Central memory CD4-positive, alpha-beta T cell (primary cell): ENCODE data around the gene COX14.

Experiments used
- DNase-seq: peaks from one replicate; pipeline ENCODE4 v3.0.0; 2022

The COX14 gene

DNA sequence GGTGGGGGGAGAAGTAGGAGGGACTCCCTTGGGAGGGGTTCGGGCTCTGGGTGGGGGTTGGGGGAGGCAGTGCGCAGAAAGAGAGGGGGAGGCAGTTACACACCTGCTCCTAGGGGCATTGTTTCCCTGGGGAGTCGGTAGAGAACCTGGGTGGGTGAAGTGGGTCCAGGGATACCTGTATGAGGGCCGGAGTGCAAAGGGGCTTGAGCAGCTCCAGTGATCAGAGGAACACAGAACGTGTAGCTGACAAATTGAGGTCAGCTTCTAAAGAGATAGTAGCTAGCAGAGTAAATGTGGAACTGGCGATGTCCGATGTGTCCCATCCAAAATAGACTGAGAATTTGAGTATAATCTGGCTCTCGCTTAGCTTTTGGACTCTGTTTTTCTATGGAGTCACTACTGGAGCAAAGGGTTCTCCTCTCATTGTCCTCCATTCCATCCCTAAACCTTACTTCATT lies 26.4 kb upstream of the COX14 start:
- no peak for DNase-seq

DNA sequence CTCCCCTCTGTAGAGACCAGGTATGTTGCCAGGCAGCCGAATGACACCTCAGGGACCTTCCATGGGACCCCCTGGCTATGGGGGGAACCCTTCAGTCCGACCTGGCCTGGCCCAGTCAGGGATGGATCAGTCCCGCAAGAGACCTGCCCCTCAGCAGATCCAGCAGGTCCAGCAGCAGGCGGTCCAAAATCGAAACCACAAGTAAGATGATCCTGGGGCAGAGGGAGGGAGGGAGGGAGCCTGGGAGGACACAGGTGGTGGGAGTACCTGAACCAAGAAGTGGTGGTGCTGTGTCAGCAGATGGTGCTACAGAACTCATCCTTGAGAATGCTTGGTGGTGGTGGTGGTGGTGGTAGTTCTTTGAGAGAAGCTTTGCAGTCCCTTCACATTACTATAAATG lies 25.9 kb upstream of the COX14 start:
- no peak for DNase-seq

DNA sequence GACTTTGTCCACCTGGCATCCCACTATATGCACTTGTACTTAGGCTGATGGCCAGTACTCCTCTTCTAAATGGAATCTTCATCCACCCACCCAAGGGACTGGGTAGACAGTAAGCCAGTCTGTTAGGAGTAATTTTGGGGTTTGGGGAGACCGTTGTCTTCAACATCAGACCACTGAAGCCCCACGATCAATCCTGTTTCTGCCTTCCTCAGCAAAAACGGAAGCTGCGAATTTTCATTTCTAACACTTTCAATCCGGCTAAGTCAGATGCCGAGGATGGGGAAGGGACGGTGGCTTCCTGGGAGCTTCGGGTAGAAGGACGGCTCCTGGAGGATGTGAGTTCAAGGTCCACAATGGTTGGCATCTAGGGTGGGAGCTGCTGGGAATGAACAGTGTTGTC lies 24.9 kb upstream of the COX14 start:
- no peak for DNase-seq

DNA sequence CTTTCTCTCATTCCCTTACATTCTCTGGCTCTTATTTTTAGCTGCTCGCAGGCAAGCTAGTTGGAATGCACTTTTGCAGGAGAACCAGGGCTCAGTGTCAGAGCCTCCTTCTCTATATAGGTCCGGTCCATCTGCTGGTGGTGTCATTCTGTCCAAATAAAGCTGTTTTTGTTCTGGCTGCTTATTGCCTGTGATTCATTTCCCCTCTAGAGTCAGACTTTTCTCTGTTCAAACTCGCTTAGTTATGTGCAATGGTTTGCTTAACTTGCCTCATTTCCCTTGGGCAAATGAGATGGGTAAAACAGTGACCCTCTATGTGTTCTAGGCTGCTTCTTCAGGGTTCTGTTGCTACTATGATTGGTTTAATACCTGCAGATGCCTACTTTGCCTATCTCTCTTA lies 24.0 kb upstream of the COX14 start:
- DNase-seq = no peak

DNA sequence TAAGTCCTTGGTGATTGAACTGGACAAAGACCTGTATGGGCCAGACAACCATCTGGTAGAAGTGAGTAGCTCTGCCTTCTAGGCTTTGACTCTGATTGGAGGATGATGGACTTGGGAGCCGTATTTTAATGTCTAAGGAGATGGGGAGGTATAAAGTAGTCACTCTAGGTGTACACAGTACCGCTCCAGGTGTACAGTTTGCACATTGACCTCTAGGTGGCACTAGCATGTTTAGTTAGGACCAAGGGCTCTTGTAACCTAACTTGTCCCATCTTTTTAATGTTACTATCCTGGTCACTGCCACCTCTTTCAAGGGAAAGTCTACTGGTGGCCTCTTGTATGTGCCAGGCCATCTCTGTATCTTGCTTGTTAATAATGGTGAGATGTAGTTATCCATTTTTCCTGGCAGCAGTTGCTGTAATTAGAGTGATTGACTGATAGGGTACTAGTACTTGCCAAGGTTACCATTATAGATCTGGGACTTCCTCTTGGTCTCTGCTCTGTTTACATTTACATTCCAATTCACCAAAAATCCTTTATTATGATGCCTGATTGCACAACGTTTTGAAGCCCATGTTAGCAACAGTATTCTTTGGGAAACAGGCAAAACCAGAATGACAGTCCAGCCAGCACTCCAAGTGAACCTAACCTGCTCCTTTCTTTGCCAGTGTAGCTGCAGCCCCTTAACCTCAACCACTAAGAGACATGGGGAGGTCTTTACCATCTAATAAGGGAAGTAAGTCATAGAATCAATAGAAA lies 23.3 kb upstream of the COX14 start:
- DNase-seq = peak; percentile 51

DNA sequence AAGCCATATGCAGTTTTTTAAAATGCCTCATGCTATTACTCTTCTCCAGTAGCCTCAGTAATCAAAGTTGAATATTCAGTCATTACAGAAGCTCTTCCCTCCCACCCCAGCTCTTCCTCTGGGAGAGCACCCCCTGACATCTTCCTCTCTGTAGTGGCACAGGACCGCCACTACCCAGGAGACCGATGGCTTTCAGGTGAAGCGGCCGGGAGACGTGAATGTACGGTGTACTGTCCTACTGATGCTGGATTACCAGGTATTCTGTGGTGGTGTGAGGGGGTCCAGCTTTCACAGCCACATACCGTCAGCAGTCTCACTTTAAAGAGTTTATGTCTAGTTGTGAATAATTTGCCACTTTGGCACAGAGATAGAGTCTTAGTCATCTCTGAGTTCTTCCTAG lies 22.3 kb upstream of the COX14 start:
- no peak for DNase-seq

DNA sequence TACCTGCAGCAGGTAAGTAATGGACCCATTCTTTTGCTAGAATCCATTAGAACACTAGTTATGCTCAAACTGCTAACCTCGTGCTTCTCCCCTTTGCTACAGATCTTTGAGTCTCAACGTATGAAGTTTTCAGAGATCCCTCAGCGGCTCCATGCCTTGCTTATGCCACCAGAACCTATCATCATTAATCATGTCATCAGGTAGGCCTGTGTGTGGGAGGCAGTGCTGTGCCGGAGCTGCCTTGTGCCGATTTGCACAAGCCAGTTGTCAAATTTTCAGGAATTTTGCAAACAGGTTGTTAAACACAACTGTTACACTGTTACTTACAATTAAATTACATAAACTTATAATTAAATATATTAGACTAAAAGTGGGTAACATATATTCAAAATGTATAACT lies 21.6 kb upstream of the COX14 start:
- DNase-seq = no peak

DNA sequence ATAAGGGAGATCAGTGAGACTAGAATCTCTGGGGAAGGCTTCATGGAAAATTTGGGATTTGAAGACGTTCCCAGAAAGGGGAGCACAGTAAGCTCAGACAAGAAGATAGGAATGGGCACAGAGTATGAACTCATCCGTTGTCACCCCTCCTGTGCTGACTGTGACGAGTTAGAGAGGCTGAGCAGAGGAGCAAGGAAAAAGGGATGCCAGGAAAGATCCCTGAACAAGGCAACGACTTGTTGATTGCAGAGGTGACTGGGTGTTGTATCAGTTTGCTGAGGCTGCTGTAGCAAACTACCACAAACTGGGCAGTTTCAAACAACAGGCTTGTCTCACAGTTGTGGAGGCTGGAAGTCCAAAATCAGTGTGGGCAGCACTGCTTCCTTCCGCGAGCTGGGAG lies 14.1 kb upstream of the COX14 start:
- DNase-seq = no peak

DNA sequence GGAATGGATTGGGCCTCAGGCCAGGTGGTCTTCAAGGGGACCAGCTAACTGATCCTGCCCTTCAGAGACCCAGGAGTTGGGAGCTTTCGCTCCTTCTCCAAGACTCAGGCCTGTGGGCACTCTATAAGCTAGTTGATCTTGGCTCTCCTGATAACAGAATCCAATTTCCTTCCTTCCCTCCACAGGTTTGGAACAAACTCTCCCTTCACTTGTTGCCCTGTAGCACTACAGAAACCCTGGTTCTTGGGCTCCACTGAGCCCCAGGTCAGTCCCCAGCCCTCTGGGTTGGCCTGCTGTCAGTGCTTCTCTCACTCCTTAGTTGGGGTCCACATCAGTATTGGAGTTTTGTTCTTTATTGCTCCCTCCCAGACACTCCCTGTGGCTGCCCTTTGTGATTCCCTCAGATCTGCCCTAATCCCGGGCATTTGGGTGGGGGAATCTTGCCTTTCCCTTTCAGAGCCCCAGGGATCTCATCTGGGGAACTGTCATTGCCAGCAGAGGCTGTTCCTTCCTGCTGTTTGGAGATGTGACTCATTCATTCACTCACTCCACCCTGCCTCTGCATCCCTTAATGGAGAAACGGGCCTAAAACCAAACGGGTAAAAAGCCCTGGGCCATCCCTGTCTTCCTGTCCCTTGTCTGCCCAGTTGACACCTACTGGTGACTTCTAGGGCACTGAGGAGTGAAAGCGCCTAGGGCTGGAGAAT lies 12.6 kb upstream of the COX14 start:
- no peak for DNase-seq

DNA sequence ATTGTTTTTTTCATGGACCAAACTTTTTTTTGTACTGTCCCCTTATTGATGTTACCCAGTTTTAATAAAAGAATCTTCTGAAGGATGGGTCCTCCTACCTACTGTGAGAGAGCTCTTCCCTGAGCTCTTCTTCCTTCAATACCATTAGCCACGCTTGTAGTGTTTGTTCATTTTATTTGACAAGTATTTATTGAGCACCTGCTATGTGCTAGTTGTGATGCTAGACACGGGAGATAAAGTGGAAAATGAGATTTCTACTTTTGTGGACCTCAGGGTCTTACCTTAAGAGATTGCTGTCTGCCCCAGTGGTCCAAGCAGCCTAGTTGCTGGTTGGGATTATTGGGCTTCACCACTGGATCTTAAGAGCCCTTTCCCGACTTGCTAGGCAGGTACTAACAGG lies 11.5 kb upstream of the COX14 start:
- no peak for DNase-seq

DNA sequence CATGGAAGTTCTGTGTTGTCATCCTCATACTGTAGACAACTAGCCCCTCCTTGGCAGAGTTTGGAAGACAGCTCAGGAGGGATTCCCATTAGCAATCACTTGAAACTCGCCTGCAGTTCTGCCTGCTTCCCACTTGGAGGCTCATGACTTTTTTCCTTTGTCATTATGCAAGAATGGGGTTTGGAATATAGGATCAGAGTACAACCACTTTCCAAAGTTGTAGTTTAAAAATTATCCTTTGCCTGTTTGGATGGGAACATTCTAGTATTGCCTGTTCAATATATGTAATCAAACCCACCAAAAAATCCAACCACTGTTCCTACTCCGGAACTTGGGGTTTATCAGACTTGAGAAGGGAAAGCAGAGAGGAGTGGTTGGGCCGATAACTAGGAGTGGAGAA lies 10.4 kb upstream of the COX14 start:
- DNase-seq = no peak

DNA sequence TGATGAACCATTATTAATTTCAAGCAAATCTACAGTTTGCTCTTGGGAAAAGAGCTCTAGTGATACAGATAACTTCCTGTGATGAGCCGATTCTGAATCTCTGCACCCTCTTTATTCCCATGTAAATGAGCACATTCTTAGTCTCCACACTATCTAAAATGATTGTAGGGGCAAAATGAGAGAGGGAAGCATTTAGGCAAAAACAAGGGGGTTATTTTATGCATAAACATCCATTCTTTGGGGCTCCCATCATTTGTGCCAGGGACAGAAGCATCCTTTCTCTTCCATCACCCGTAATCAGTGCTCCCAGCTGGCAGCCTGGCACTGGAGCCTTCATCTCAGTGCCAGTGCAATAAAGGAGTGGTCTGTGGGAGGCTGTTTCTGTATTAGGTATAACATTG lies 9.9 kb upstream of the COX14 start:
- DNase-seq = no peak

DNA sequence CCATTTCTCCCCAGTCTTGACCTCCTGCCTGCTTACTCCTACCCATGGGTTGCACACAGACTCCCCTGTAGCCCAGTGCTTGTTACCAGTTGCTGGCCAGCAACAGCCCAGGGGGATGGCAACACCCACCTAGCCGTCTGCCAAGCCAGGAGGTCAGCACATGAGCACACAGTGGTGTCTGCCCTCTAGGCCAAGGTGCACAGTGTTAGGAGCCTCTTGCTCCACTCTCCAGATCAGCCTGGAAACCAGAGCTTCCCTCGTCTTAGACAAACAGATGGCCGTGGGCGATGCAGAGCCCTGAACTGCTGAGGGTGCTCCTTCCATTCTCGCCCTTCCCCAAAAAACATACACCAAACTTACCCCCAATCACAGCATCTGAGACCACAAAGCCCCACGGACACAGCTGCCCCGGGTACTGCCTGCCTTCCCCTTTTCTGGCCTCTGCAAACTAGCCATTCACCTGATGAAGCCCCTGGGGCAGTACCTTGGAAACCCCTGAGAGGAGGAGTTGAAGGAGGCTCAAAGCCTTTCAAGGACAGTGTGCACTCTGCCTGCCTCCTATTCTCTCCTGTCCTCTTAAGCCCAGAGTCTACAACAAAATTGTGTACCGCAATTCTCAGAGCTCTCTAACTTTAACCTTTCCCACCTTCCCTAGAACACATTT lies 9.3 kb upstream of the COX14 start:
- DNase-seq = no peak

DNA sequence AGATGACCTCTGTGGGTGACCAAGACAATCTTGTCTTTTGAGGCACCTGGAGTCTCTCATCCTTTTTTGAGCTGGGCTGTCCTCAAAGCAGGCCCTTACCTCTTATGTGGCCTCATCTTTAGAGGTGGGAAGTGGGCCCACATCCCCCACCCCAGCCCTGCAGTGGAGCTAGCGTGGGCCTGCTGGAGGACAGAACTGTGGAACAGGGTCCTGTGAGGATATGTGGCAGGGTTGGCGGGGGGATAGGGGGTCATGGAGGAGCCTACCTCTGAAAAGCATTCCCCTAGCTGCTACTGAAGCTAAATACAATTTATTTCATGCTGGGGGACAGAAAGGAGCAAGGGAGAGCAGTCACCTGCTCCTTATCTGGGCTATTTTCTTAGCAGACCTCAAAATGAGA lies 8.7 kb upstream of the COX14 start:
- DNase-seq = no peak

DNA sequence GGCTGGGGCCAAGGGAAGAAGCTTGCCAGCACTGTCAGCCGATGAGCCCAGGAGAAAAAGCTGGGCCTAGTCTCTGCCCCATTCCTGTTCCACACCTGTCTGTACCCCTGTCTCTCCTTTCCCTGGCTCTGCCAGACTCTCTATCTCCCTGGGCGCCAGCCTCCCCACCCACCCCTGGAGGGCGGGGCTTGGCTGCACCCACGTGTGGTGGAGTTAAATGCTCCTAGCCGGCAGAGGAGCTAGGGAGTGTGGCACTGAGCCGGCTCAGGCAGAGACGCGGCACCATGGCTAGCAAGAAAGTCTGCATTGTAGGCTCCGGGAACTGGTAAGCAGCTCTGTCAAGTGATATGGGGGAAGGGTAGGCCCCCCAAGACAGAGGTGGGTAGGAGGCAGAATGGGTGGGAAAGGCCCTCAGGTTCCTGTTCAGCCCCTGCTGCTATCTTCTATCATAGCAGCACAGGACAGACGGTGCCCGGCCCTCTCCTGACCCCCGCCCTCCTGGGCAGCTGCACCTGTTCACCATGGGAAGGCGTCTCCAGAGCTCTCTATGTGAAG lies 8.2 kb upstream of the COX14 start, which contains the start of gene GPD1:
TSS of gene GPD1 (plus strand) at position 242 of the 555 bp plus-strand sequence. CDS start at position 285, 43 bp downstream.
- no peak for DNase-seq

DNA sequence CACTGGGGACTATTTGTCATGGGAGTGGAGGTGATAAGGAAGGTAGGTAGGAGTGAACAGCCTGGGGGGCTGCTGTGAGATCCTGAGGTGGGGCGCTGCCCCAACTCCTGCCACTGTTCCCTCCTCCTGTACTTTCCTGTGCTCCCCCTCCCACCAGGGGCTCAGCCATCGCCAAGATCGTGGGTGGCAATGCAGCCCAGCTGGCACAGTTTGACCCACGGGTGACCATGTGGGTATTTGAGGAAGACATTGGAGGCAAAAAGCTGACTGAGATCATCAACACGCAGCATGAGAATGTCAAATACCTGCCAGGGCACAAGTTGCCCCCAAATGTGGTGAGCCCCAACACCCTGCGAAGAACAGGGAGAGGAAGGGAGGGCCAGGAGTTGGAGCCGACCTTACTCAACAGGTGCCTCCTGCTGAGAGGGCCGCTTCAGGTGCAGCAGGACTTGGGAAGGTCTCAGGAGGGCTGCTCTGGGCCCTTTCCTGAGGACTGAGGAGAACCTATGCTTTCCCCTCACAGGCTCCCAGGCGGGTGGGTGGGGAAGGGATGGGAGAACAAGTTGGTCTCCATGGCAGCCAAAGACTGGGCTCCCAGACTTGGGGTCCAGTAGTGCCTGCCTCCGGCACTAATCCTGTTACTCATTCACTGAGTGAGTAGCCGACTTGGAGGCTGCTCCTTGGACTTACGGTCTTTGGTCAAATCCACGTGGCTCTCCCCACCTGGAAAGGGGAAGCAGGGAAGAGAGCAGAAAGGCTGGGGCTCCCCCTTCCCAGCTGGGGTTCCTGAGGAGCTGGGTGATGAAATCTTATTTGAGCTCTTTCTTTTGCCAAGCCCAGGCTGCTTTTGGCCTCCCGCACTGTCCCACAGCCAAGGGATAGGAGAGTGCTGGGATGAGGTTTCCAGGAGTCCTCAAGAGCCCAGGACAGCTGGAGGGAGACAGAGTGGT lies 7.3 kb upstream of the COX14 start:
- DNase-seq = no peak

DNA sequence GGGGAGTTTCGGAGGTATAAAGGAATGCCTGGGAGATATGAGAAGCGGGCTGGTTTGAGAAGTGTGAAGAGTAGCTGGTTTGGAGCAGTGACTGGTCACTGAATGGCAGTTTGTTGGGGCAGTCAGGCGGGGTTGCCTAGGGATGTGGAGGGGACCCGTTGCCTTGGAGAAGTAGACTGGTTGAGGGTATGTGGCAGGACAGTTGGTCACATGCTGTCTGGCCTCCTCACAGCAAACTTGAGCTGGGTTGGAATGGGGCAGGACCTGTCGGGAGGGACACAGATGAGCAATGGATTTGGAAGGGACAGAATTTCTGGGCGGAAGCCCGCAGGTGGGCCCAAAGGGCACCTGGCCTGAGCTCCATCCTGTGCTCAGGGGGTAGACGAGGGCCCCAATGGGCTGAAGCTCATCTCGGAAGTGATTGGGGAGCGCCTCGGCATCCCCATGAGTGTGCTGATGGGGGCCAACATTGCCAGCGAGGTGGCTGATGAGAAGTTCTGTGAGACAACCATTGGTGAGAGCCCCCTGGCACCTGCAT lies 6.1 kb upstream of the COX14 start:
- no peak for DNase-seq

DNA sequence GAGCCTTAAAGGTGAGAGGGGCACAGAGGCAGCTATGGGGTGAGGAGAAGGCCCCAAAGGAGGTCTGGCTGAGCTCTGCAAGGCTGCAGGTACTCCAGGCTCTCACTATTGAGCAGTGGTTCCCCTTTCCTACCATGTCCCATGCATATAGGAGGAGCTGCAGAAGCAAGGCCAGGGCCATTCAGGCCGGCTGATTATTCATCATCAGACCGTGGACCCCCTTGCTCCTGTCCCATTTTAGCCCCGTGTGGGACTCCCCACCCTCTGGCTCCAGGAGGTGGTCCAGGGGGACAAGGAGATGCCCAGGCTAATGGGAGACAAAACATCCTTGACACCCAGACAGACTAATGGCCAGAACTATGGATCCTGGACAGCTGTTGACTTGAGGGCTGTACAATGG lies 5.1 kb upstream of the COX14 start:
- no peak for DNase-seq

DNA sequence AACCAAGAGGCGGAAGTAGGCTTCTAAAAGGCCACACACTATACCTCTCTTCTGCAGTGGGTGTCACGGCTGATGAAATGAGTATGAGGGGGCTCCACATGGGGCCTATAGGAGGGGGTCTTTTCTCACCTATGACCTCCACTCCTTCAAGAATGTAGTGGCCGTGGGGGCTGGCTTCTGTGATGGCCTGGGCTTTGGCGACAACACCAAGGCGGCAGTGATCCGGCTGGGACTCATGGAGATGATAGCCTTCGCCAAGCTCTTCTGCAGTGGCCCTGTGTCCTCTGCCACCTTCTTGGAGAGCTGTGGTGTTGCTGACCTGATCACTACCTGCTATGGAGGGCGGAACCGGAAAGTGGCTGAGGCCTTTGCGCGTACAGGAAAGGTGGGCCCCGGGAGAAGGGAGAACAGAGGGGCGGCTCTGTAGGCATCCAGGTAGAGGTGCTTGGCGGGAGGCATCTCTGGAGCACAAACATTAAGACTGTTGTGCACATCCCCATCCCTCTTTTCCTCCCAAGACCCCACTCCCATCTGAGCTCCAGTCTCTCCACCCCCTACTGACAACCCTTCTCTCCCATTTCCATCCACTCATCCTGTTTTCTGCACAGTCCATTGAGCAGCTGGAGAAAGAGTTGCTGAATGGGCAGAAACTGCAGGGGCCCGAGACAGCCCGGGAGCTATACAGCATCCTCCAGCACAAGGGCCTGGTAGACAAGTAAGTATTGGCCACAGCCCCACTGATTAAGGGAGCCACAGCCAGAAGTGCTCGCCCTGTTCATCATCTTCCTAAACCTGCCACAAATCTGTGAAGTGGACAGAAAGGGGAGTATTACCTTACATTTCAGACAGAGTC lies 4.4 kb upstream of the COX14 start:
- no peak for DNase-seq

DNA sequence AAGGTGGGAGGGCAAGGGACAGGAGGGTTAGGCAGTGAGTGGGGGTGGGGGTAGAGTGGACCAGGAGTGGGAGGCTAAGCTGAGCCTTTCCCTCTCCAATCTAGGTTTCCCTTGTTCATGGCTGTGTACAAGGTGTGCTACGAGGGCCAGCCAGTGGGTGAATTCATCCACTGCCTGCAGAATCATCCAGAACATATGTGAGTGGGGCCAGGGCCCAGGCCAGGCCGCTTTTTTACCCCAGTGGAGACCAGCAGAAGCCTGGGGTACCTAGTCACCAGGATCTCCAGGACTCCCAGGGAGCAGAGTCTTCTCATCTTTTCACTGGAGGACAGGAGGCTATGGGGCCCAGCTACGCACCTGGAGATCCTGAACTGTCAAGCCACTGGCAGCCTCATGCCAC lies 2.7 kb upstream of the COX14 start:
- DNase-seq = no peak

DNA sequence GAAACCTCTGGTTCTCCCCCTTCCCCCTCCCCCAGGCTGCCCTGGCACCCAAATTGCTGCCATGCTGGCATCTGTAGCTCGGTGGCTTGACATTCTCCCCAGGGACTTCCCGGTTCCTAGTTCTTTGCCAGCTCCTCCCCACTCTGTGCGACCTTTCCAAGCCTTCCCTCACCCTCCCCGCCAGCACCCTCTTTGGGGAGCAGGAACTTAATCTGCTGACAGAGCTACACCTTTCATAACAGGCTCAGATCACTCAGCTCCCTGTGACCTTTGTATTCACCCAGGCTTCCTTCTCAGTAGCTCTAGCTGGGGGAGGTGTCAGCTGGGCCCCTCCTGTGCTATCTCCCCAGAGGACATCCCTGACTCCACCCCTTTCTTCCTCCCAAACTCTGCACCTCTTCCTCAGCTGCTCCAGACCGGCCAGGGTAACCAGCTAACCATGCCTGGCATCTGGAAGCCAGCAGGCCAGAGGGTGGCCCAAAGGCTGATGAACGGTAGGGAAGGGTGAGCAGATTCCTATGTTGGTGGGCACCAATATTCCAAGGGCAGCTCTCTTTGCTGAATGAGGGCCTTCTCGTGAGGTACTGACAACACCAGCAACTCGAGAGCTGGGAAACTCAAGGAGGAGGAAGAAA lies 1.8 kb upstream of the COX14 start:
- DNase-seq = no peak
